Right lobe of liver (tissue), 6 donors: ENCODE data around the gene ARHGEF37. TPM values are rescaled to one million over a fixed set of nuclear protein-coding genes. Genes with fewer than 3 reads are reported as not detected.

Experiments used
- ATAC-seq, 4 donors: fragments of 200-7000 bp; cut with Tn5 transposase; one replicate each; pipeline ENCODE4 v1.9.1; 2020; ENCODE audit warnings: mild to moderate bottlenecking in 4 of 4, moderate library complexity in 4 of 4
- DNase-seq, 3 donors: peaks; one replicate each; pipeline ENCODE4 v3.0.0-alpha.2; 2020
- H3K27ac ChIP-seq, 3 donors: fragments of 200-600 bp; one replicate each; pipeline ENCODE4 v1.8.0; 2022
- H3K27me3 ChIP-seq, 2 donors: fragments of 200-600 bp; one replicate each; pipeline ENCODE4 v1.8.0; 2022
- H3K36me3 ChIP-seq, 4 donors: fragments of 200-600 bp; sonication (generic) in 1 of 4; one replicate each; pipeline versions ENCODE4 v1.5.1 to v1.8.0; 2017 to 2022; ENCODE audit warnings: control low read depth in 1 of 4
- H3K4me1 ChIP-seq, 4 donors: fragments of 200-600 bp; sonication (generic) in 1 of 4; one replicate each; pipeline versions ENCODE4 v1.5.1 to v1.8.0; 2017 to 2022; ENCODE audit warnings: control low read depth in 1 of 4
- H3K4me3 ChIP-seq, 3 donors: fragments of 200-600 bp; one replicate each; pipeline ENCODE4 v1.8.0; 2022
- H3K9me3 ChIP-seq, 4 donors: fragments of 200-600 bp; sonication (generic) in 1 of 4; one replicate each; pipeline versions ENCODE4 v1.5.1 to v1.8.0; 2017 to 2022; ENCODE audit warnings: control low read depth in 1 of 4
- POLR2A ChIP-seq: fragments of 450-650 bp; IDR thresholded peaks from one replicate; pipeline ENCODE4 v1.6.1; 2017; ENCODE audit warnings: antibody characterized with exemption, mild to moderate bottlenecking
- WGBS: methylation state at CpG from one replicate; pipeline ENCODE4 v1.1.6; 2018; ENCODE audit warnings: low coverage, low lambda C conversion rate; ENCODE audit not compliant: insufficient coverage; ENCODE audit errors: missing lambda C conversion rate; 5-methylcytosine and 5-hydroxymethylcytosine counted together
- intact Hi-C, 2 donors: fragments of 100-400 bp; cut with DNase I; formaldehyde crosslinking; loops; one replicate each; pipeline versions ENCODE4 v1.11.2 to v1.14.1; 2022
- total RNA-seq, 6 experiments: library from RNA; depleted of rRNA in 2 of 6; stranded (reverse); fragments of >200 nt in 2 of 6; fragmentation: NEBNext Ultra II Directional in 3 of 6; extraction: Animal tissue kit (Norgen Biotek cat#: 25700) in 3 of 6; gene quantifications; one replicate each; pipeline versions ENCODE4 v1.1.0 to v1.2.4, GENCODE V29; 2016 to 2023
- TF ChIP-seq, protein P1 (sequence below), 4 donors: fragments of 200-600 bp in 3 of 4; fragments of 450-650 bp in 1 of 4; IDR thresholded peaks; one replicate each; pipeline versions ENCODE4 v1.5.1 to v1.8.0; 2016 to 2022; ENCODE audit warnings: antibody characterized with exemption in 4 of 4, mild to moderate bottlenecking in 2 of 4
- donor health status: DM: no; HTN: yes; CAD: no.
- donor health status: DM: no; HTN: no; CAD: no.
- donor health status: DM: no; HTN: no; CAD: no.
- donor health status: DM: no; HTN: yes; CAD: no.
- donor health status: DM: no; HTN: yes; CAD: no.

ARHGEF37 gene
- total RNA-seq, 6 experiments from 2014 or later: 1.6 to 7.3 (median 2.1) TPM

DNA sequence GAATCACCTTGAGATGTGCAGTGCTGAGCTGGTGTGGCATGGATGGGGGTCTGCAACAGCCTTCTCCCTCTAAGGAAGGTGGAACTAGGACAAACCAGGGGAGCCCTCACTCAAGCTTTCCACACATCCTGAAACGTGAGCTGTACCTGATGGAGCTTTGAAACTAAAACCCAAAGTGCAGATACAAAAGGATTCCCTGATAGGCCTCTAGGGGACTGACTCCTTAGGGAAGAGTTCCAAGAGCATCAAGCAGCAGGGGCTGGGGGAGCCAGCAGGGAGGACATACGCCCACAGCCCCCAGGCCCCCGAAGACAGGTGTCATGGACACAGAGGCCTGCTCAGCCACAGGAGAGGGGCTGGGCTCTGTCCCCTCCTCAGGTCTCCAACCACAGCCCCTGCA lies 17.7 kb downstream of the ARHGEF37 start:
- H3K36me3 ChIP-seq: no peaks in the 10 kb centered on the region
- no peaks in the 10 kb centered on the region for H3K27me3 ChIP-seq
- intact Hi-C loops: no loop called here
- H3K9me3 ChIP-seq: no peaks in the 10 kb centered on the region
- peak in 1 of 4 donors; percentile 40 for ATAC-seq
- H3K4me3 ChIP-seq: no peak overlapping the region
- 80% methylated on average over 1 of the region's 3 CpGs for WGBS
- TF ChIP-seq, protein P1, sequence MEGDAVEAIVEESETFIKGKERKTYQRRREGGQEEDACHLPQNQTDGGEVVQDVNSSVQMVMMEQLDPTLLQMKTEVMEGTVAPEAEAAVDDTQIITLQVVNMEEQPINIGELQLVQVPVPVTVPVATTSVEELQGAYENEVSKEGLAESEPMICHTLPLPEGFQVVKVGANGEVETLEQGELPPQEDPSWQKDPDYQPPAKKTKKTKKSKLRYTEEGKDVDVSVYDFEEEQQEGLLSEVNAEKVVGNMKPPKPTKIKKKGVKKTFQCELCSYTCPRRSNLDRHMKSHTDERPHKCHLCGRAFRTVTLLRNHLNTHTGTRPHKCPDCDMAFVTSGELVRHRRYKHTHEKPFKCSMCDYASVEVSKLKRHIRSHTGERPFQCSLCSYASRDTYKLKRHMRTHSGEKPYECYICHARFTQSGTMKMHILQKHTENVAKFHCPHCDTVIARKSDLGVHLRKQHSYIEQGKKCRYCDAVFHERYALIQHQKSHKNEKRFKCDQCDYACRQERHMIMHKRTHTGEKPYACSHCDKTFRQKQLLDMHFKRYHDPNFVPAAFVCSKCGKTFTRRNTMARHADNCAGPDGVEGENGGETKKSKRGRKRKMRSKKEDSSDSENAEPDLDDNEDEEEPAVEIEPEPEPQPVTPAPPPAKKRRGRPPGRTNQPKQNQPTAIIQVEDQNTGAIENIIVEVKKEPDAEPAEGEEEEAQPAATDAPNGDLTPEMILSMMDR (IDR thresholded peaks at IDR 0.05): no peak
- no peak for TF ChIP-seq POLR2A
- H3K27ac ChIP-seq: no peak overlapping the region
- H3K4me1 ChIP-seq: peaks cover 0 to 9% (median 0%) of the 10 kb centered on the region in 4 donors
- DNase-seq: no peak

DNA sequence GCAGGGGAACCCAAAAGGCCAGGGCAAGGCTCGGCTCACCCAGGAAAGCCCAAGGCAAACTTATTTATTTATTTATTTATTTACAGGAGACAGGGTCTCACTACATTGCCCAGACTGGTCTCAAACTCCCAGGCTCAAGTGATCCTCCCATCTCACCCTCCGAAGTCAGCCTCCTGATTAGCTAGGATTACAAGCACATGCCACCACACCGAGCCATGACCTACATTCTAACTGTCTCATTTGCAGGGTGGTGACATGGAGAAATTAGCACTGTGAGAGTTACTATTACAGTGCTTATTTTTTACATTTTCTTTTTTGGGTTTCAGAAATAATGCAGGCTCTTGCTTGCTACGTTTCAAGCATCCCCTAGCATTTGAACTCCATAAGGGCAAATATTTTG lies 18.1 kb downstream of the ARHGEF37 start:
- Histone ChIP-seq H3K4me1 (peaks cover 0 to 13% (median 0%) of the 10 kb centered on the region in 4 donors), H3K27ac (no peak overlapping the region), H3K4me3 (no peak overlapping the region), H3K36me3 (no peaks in the 10 kb centered on the region), H3K9me3 (no peaks in the 10 kb centered on the region), H3K27me3 (no peaks in the 10 kb centered on the region)
- intact Hi-C loops: no loop called here
- DNase-seq: no peak
- no peak for ATAC-seq
- no peak for TF ChIP-seq POLR2A
- TF ChIP-seq, protein P1 (IDR thresholded peaks at IDR 0.05): no peak
- WGBS: 91% methylated on average over 3 of the region's 4 CpGs

DNA sequence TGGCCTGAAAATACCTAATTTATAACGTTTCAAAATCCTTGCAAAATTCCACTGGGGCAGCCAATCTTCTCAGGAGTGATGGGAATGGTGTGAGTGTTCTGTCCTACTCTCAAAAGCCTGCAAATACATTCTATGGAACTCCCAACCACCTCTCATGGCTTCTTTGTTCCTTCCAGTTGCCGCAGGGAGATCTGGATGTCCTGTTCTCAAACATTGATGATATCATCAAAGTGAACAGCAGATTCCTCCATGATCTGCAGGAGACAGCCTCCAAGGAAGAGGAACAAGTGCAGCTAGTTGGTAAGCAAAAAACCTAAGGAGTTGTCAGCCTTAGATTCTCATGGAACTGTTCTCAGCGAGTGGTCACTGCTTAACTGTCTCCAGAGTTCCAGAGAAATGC lies 19.6 kb downstream of the ARHGEF37 start:
- 61% methylated on average over 2 of the region's 3 CpGs for WGBS
- Histone ChIP-seq H3K4me3 (no peak overlapping the region), H3K27ac (no peak overlapping the region), H3K4me1 (peaks cover 0 to 14% (median 0%) of the 10 kb centered on the region in 4 donors), H3K27me3 (no peaks in the 10 kb centered on the region), H3K9me3 (no peaks in the 10 kb centered on the region), H3K36me3 (no peaks in the 10 kb centered on the region)
- TF ChIP-seq, protein P1 (IDR thresholded peaks at IDR 0.05): no peak
- TF ChIP-seq POLR2A: no peak
- intact Hi-C loops: no loop called here
- no peak for DNase-seq
- no peak for ATAC-seq

DNA sequence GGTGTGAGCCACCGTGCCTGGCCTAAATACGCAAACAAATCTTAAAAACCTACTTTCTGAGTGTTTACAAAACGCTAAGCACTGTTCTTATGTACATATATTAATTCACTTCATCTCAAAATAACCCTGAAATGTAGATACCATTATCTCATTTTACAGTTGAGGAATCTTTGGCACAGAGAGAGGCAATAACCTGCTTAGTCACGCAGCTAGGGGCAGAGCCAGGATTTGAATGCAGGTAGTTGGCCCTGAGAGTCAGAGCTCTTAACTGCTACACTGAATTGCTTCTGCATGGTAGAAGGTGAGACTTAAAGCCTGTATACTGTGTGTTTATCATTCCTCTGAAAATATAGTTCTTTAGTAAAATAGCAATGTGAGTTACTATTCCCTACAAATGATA lies 21.9 kb downstream of the ARHGEF37 start:
- ATAC-seq (peak in 2 of 4 donors; percentile 72 to 76), DNase-seq (no peak)
- no peaks in the 10 kb centered on the region for H3K27me3 ChIP-seq
- WGBS: 80% methylated on average over 3 of the region's 4 CpGs
- H3K36me3 ChIP-seq: no peaks in the 10 kb centered on the region
- no peaks in the 10 kb centered on the region for H3K9me3 ChIP-seq
- intact Hi-C loops: no loop called here
- no peak overlapping the region for H3K4me3 ChIP-seq
- no peak for TF ChIP-seq POLR2A
- peaks cover 0 to 14% (median 0%) of the 10 kb centered on the region in 4 donors for H3K4me1 ChIP-seq
- H3K27ac ChIP-seq: no peak overlapping the region

DNA sequence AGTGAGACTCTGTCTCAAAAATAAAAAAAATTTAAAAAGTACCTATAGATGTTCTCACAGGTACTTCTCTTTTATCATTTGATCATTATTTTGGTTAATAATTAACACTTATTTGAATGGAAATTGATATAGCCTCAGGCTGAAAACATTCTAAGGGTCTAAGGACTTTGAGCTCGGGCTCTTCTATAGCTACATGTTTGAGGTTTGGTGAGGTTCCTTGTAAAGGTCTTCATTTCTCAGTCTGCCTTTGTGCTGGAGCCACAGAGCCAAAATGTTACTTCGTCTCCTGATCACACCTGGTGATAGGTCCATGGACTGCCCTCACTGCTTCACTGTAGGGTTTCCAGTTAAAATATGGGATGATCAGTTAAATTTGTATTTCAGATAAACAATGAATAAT lies 22.6 kb downstream of the ARHGEF37 start:
- no peaks in the 10 kb centered on the region for H3K36me3 ChIP-seq
- intact Hi-C loops: no loop called here
- ATAC-seq: peak in 3 of 4 donors; percentile 21 to 54 (median 35)
- WGBS: 74% methylated on average over 2 of the region's 2 CpGs
- TF ChIP-seq, protein P1 (IDR thresholded peaks at IDR 0.05): no peak
- no peak for TF ChIP-seq POLR2A
- H3K4me3 ChIP-seq: no peak overlapping the region
- no peaks in the 10 kb centered on the region for H3K9me3 ChIP-seq
- H3K27ac ChIP-seq: no peak overlapping the region
- no peaks in the 10 kb centered on the region for H3K27me3 ChIP-seq
- no peak for DNase-seq
- peaks cover 0 to 14% (median 0%) of the 10 kb centered on the region in 4 donors for H3K4me1 ChIP-seq
